ENCODE data around the gene C1QTNF1. TPM values are rescaled to one million over a fixed set of nuclear protein-coding genes. Genes with fewer than 3 reads are reported as not detected.

C1QTNF1 gene
- total and polyA plus RNA-seq, 9 of the 15 experiments (the other 6 are each of a cell fraction or from before 2014, with no cell fraction given) = 0.09 TPM; not detected in 8

GRCh38 chr17:78998311-78999055, 25.5 kb upstream of the C1QTNF1 start:
- Histone ChIP-seq H2AFZ (ENCODE audit: low read depth, low read length) (no peak overlapping the region), H4K20me1 (replicated peaks; ENCODE audit: control insufficient read depth, insufficient read depth, low read length) (peaks cover 12% of the 10 kb centered on the region; the same call in 1 of the 2 replicates), H3K36me3 (ENCODE audit: control insufficient read depth, insufficient read depth, low read length) (peaks cover 74% of the 10 kb centered on the region; the same call in 2 of the 3 replicates), H3K27me3 (ENCODE audit: control insufficient read depth in 2 of 2, insufficient read depth in 2 of 2, low read length in 2 of 2) (no peaks in the 10 kb centered on the region), H3K4me2 (ENCODE audit: insufficient read depth, low read length) (no peak overlapping the region), H3K9me1 (ENCODE audit: control insufficient read depth, insufficient read depth, low read length) (peaks cover 3% of the 10 kb centered on the region), H3K4me1 (replicated peaks in 1 of 2; ENCODE audit: control insufficient read depth in 2 of 2, insufficient read depth in 2 of 2, low read length in 2 of 2) (peaks cover 0 to 5% of the 10 kb centered on the region in 2 experiments; a peak in 2 of 5 replicates), H3K4me3 (no peak overlapping the region), H3K27ac (ENCODE audit: extremely low read depth, low read depth, low read length) (no peak overlapping the region), H3K9ac (ENCODE audit: insufficient read depth in 1 of 2, low read depth in 2 of 2, low read length in 2 of 2) (no peak overlapping the region; a peak in 1 of 4 replicates), H3K79me2 (ENCODE audit: control insufficient read depth, insufficient read depth, low read length) (peaks cover 26% of the 10 kb centered on the region), H3K9me3 (replicated peaks; ENCODE audit: control insufficient read depth, insufficient read depth, low read depth, low read length) (no peaks in the 10 kb centered on the region)
- ChIA-PET POLR2A (interaction anchor here (1.1 kb wide), 1 partner anchor 682 kb away, joined by 4 read pairs; no protein-coding TSS in a partner anchor), CTCF (ENCODE audit: low intra/inter-chr PET ratio) (no interaction called here)
- TF ChIP-seq RBFOX2 (IDR thresholded peaks at IDR 0.05; ENCODE audit: low read depth, low read length) = 0 out of 2 replicates have a peak, but pooled peaks have one; percentile 18
- TF ChIP-seq, protein P1, sequence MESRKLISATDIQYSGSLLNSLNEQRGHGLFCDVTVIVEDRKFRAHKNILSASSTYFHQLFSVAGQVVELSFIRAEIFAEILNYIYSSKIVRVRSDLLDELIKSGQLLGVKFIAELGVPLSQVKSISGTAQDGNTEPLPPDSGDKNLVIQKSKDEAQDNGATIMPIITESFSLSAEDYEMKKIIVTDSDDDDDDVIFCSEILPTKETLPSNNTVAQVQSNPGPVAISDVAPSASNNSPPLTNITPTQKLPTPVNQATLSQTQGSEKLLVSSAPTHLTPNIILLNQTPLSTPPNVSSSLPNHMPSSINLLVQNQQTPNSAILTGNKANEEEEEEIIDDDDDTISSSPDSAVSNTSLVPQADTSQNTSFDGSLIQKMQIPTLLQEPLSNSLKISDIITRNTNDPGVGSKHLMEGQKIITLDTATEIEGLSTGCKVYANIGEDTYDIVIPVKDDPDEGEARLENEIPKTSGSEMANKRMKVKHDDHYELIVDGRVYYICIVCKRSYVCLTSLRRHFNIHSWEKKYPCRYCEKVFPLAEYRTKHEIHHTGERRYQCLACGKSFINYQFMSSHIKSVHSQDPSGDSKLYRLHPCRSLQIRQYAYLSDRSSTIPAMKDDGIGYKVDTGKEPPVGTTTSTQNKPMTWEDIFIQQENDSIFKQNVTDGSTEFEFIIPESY (CRISPR knock-in tag; IDR thresholded peaks at IDR 0.05) = peak; percentile 91
- no peak for TF ChIP-seq LCOR (CRISPR knock-in tag; IDR thresholded peaks at IDR 0.05)
- no peak for TF ChIP-seq CBFA2T3 (IDR thresholded peaks at IDR 0.05)
- FAIRE-seq = no peak
- no peak for DNase-seq (ENCODE audit: extremely low read depth in 1 of 4, low spot score in 3 of 4)
- WGBS (ENCODE audit: insufficient coverage, low coverage, missing lambda C conversion rate) = 92% methylated on average over 25 of the region's 28 CpGs
- intact Hi-C loops (cut with micrococcal nuclease) = no loop called here
- BruUV-seq (replicated peaks) = no TSS peak
- ATAC-seq = no peak
- in situ Hi-C loops (cut with MboI) = no loop called here

Measured in K562 (cell line).